ENCODE measurements around the gene NDRG3. TPM values are rescaled to one million over a fixed set of nuclear protein-coding genes. Genes with fewer than 3 reads are reported as not detected.
"Not testable (repeated sequence)": the region's sequence is repeated elsewhere in the genome, so short reads cannot be mapped to it uniquely, and the experiment has no call there.

Gene NDRG3
- total RNA-seq, 1 donor from 2014 or later: 15.4 TPM

DNA sequence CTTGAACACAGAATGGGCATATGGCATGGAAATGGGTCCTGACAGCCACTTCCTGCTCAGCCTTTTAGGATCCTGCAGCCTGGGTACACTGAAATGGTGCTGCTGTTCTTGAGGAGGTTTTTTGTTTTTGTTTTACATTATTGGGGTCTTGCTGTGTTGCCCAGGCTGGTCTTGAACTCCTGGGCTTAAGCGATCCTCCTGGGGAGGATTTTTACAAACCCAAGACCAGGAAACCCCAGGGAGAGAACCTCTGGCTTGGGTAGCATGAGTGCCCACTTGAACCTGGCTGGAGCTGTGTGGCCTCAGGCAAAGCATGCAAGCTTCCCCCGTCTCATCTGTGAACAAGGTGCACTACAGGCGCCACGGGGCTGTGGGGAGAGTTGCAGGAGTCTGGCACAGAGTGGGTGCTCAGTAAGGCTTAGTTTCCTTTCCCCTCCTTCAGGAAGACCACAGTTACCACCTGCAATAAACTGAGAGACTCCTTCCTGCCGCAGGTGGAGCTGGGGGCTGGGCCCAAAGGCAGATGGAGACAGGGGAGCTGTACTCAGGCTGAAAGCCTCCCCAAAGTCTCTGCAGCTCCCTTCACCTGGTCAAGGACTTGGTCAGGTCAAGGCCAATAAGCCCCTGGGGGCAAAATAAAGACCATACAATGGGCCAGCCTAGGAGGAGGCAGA is 101.7 kb downstream of the NDRG3 start:
- DNase-seq: no peak

GRCh38 chr20:36642136-36642535 is 103.8 kb downstream of the NDRG3 start:
- DNase-seq: no peak

DNA sequence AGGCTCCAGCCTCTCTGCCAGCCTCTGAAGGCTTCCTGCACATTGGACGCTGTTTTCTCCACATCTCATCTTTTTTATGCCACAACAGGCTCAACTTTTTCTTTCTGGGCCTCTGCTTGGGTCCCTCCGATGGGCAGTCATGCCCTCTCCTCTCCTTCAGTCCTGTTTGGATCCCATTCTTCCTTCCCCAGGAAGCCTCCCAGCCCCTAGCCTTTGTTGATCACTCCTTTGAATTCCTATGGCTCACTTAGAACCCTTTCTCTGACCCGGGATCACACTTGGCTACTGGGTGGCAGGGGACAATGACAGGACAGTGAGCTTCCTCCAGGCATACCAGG is 104.4 kb downstream of the NDRG3 start:
- no peak for DNase-seq

DNA sequence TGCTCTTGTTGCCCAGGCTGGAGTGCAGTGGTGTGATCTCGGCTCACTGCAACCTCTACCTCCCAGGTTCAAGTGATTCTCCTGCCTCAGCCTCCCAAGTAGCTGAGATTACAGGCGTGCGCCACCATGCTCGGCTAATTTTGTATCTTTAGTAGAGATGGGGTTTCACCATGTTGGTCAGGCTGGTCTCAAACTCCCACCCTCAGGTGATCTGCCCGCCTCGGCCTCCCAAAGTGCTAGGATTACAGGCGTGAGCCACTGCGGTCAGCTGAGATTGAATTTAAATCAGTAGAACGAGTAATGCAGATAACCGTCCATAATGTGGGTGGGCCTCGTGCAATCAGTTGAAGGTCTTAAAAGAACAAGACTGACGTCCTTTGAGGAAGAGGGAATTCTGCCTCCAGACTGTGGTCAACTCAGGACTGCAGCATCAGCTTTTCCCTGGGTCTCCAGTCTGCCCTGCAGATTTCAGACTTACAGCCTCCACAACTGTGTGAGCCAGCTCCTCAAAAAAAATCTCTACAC is 107.0 kb downstream of the NDRG3 start:
- DNase-seq: not testable (repeated sequence)

DNA sequence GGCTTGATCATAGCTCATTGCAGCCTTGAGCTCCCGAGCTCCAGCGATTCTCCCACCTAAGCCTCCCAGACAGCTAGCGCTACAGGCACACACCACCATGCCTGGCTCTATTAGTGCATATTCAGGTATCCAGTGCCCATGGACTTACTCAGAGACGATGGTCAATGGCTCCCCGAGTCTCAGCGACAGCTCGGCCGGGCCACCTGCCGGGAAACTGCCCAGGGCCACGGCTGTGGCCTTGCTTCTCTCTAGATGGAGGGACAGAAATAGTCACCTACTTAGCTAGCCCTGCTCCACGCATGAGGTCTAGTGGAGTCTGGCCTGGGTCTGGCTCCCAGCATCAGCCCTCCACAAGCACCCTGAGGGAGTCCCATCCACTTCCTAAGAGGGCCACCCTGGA is 111.5 kb downstream of the NDRG3 start:
- no peak for DNase-seq

DNA sequence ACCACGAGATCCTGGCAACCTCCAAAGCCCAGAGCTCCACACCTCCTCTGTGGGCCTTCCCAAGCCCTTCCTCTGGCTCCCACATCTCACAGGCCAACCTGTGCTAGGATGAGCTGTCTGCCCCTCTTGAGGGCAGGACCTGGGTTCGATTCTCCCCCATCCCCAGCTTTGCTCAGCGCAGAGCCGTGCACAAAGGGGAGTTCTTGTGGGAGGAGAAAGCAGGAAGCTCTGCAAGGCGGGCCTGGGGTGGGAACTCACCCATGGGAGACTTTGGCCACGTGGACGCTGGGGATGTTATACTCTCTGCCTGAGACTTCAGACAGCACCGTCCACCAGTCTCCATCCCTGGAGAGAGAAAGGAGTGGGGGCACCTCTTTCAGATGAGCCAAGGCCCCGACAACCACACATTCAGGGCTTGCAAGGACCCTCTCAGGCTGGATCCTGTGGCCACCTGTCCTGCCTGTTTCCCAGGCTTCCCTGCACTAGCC is 112.6 kb downstream of the NDRG3 start:
- DNase-seq: no peak

- no peak for DNase-seq
Measured at GRCh38 chr20:36632487-36633284, 113.2 kb downstream of the NDRG3 start.

- no peak for DNase-seq
Measured at GRCh38 chr20:36632147-36632486, 113.8 kb downstream of the NDRG3 start.

GRCh38 chr20:36631646-36632045 is 114.2 kb downstream of the NDRG3 start:
- no peak for DNase-seq

- no peak for DNase-seq
Measured at GRCh38 chr20:36629719-36630681, 115.9 kb downstream of the NDRG3 start.

DNA sequence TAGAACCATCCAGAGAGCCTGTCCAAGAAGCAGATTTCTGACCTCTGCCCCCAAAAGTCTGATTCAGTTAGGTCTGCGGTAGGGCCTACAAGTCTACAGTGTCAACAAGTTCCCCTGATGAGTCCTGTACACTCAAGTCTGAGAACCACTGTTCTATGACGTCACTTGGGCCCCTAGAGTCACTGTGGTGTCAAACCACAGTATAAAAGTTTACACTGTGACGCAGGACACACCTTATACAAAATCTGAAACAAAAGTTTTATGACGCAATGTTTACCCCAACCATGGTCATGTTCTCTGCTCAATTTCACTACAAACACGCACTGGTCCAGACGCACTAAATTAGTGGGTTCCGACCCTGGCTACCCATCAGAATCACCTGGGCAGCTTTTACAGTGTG is 117.8 kb downstream of the NDRG3 start:
- DNase-seq: no peak

DNA sequence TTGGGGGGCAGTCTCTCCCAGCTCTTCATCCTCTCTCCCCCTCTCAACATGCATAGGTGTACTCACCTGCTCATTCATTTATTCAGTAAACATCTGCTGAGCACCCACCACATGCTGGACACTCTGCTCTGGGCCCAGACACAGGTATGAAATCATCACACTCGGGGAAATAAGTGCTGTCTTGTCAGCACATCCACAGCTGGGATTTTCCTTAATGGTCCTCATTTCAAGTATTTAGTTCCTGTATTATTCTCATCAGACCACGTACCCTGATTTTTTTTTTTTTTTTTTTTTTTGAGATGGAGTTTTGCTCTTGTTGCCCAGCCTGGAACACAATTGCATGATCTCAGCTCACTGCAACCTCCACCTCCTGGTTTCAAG is 121.0 kb downstream of the NDRG3 start:
- DNase-seq: no peak

DNA sequence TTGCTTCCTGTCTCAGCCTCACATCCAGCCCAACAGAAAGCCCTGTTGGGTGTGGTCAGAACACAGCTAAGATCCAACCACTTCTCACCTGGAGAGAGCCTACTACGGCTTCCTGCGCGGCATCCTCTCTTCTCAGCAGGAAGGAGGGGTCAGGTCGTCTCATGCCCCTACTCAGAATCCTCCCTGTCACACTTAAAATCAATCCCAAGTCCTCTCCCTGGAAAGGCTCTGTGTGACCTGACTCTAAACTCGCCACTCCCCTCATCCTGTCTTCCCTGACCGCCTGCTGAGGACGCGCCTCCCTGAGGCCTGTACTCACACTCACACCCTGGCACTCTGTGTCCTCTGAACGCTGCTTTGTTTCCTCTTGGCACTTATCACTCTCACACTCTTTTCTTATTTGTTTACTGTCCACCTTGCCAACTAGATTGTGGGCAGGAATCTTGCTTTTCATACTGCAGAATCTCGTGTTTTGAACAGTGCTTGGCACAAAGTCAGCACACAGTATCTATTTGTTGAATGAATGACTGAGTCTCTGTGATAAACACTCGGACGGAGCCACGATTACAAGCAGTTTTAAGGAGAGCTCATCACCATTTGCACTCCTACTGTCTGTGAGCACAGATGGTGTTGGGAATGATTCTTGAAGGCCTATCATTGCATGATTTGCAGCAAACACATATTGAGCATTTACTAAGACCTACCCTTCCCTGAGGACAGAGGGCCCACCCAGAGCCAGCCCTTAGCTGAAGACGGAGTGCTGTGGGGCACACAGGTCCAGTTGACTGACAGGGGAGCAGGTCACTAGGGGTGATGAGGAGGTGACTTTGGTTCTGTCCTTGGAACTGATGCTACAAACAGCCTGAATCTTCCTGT is 121.6 kb downstream of the NDRG3 start:
- no peak for DNase-seq

GRCh38 chr20:36623444-36623843 is 122.4 kb downstream of the NDRG3 start:
- DNase-seq: no peak

DNA sequence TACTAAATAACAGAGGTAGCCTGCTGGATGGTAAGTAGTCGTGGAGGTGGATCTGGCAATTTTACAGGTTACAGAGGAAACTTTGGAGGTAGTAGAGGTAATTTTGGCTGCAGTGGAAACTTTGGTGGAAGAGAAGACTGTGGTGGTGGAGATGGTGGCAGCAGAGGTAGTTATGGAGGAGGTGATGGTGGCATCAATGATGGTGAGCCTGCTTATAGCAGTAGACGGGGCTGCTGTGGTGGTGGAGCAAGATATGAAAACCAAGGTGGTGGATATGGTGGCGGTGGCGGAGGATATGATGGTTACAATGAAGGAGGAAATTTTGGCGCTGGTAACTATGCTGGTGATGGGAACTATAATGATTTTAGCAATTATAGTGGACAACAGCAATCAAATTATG is 125.0 kb downstream of the NDRG3 start:
- no peak for DNase-seq

GRCh38 chr20:36614781-36615557 is 130.9 kb downstream of the NDRG3 start:
- no peak for DNase-seq

- DNase-seq: no peak
Measured at GRCh38 chr20:36613974-36614373, 131.9 kb downstream of the NDRG3 start.

DNA sequence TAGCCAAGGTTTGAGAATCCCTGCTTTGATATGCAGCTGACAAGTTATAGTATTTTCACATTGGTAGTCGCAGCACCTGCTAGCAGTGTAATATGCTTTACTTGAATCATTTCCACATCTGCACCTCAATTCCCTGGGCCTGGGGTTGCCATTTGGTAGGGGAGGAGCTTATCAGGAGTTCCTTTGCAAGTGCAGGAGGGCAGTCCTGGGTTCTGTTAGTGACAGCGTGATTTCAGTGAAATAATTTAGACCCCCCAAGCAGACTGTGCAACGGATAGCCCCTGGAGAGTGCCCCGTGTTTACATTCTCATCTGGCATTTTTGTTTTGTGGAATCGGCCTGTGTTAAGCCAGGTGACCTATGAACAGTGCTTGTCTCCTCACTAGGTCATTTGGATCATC is 134.3 kb downstream of the NDRG3 start:
- no peak for DNase-seq

DNA sequence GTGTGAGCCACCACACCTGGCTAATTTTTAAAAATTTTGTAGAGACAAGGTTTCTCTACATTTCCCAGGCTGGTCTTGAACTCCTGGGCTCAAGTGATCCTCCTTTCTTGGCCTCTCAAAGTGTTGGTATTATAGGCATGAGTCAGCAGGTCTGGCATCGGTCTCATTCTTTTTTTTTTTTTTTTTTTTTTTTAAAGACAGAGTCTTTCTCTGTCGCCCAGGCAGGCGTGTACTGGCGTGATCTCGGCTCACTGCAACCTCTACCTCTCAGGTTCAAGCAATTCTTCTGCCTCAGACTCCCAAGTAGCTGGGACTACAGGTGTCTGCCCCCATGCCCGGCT is 137.5 kb downstream of the NDRG3 start:
- not testable (repeated sequence) for DNase-seq

- no peak for DNase-seq
Measured at GRCh38 chr20:36607586-36608387, 138.1 kb downstream of the NDRG3 start.
